GM21825 (cell line): ENCODE results near the gene DDHD1.
"Not testable (repeated sequence)": the region's sequence is repeated elsewhere in the genome, so short reads cannot be mapped to it uniquely, and the experiment has no call there.

ENCODE experiments used
- ATAC-seq: cut with Tn5 transposase; IDR thresholded peaks from one replicate; pipeline ENCODE4 v1.9.1; 2021; ENCODE audit warnings: mild to moderate bottlenecking, moderate library complexity; ENCODE audit not compliant: unreplicated experiment

DDHD1 gene

GRCh38 chr14:53152887-53153701, at the start of gene DDHD1:
TSS of gene DDHD1 (minus strand) at chr14:53153323. CDS start at chr14:53153098, 225 bp downstream.
- ATAC-seq = peak; percentile 67

- no peak for ATAC-seq
Observed at GRCh38 chr14:53195949-53196348, 42.8 kb upstream of the DDHD1 start.

GRCh38 chr14:53193193-53193592, 40.1 kb upstream of the DDHD1 start:
- no peak for ATAC-seq

- no peak for ATAC-seq
Observed at GRCh38 chr14:53192052-53192760, 39.1 kb upstream of the DDHD1 start.

GRCh38 chr14:53190938-53191337, 37.8 kb upstream of the DDHD1 start:
- ATAC-seq = no peak

GRCh38 chr14:53187921-53188463, 34.9 kb upstream of the DDHD1 start:
- ATAC-seq = no peak

- ATAC-seq = no peak
Observed at GRCh38 chr14:53186532-53186931, 33.4 kb upstream of the DDHD1 start.

GRCh38 chr14:53183611-53184010, 30.5 kb upstream of the DDHD1 start:
- ATAC-seq = no peak

GRCh38 chr14:53183056-53183455, 29.9 kb upstream of the DDHD1 start:
- ATAC-seq = no peak

GRCh38 chr14:53181463-53182081, 28.4 kb upstream of the DDHD1 start:
- not testable (repeated sequence) for ATAC-seq

- ATAC-seq = no peak
Observed at GRCh38 chr14:53180272-53181221, 27.4 kb upstream of the DDHD1 start.

- not testable (repeated sequence) for ATAC-seq
Observed at GRCh38 chr14:53179486-53180005, 26.4 kb upstream of the DDHD1 start.

GRCh38 chr14:53175375-53175774, 22.3 kb upstream of the DDHD1 start:
- ATAC-seq = no peak

GRCh38 chr14:53174918-53175317, 21.8 kb upstream of the DDHD1 start:
- no peak for ATAC-seq

- ATAC-seq = no peak
Observed at GRCh38 chr14:53168786-53169185, 15.7 kb upstream of the DDHD1 start.

- ATAC-seq = no peak
Observed at GRCh38 chr14:53167602-53168328, 14.6 kb upstream of the DDHD1 start.

- ATAC-seq = no peak
Observed at GRCh38 chr14:53161758-53162435, 8.8 kb upstream of the DDHD1 start.

GRCh38 chr14:53156238-53156637, 3.1 kb upstream of the DDHD1 start:
- ATAC-seq = no peak

GRCh38 chr14:53153702-53154112, 584 bp upstream of the DDHD1 start:
- no peak for ATAC-seq
